HEK293 (cell line): ENCODE results near the gene SPHK1.

Source experiments
- CTCF ChIA-PET: fragments of 350-600 bp; formaldehyde crosslinking; extraction: SDS; loops from one replicate; lab custom pipeline; 2021; ENCODE audit warnings: antibody characterized with exemption; lab: Yijun Ruan, JAX
- POLR2A ChIA-PET: fragments of 300-600 bp; formaldehyde crosslinking; extraction: SDS; loops from one replicate; lab custom pipeline; 2020; ENCODE audit warnings: antibody characterized with exemption, inconsistent platforms; lab: Yijun Ruan, JAX
- H3K27ac ChIP-seq: fragments of 200-500 bp; sonication (Bioruptor generic); 2 replicates; pipeline ENCODE4 v1.5.1; 2014; ENCODE audit warnings: low read depth, low read length, control low read depth, inconsistent platforms; ENCODE audit errors: extremely low read depth
- H3K36me3 ChIP-seq, 2 experiments: fragments of 200-500 bp in 1 of 2; sonication (Bioruptor generic) in 1 of 2; 1 replicate in 1 of 2; 2 replicates in 1 of 2; pipeline ENCODE4 v1.5.1; 2014 to 2017; ENCODE audit warnings: inconsistent platforms in 2 of 2, low read length in 2 of 2; ENCODE audit not compliant: control insufficient read depth in 2 of 2, insufficient read depth in 1 of 2
- H3K4me1 ChIP-seq: fragments of 200-500 bp; sonication (Bioruptor generic); 2 replicates; pipeline ENCODE4 v1.5.1; 2014; ENCODE audit warnings: mild to moderate bottlenecking, low read length, inconsistent platforms; ENCODE audit not compliant: control insufficient read depth, insufficient read depth
- H3K4me3 ChIP-seq: 2 replicates; pipeline ENCODE4 v1.5.1; 2011; ENCODE audit warnings: low read depth, mild to moderate bottlenecking, control low read depth, low read length, moderate library complexity
- H3K9me3 ChIP-seq: fragments of 200-500 bp; sonication (Bioruptor generic); 2 replicates; pipeline ENCODE4 v1.5.1; 2014; ENCODE audit warnings: low read depth, low read length, inconsistent platforms; ENCODE audit not compliant: control insufficient read depth, insufficient read depth
- EGR2 ChIP-seq: fragments of 450-650 bp; formaldehyde crosslinking; IDR thresholded peaks from 2 replicates; pipeline ENCODE4 v1.5.1; 2016; ENCODE audit warnings: low read depth, missing biosample characterization, missing genetic modification characterization
- HOXD13 ChIP-seq: sonication (generic); formaldehyde crosslinking; IDR thresholded peaks from 2 replicates; pipeline ENCODE4 v1.8.0; 2022; ENCODE audit warnings: missing genetic modification reagents, borderline replicate concordance
- KLF1 ChIP-seq: fragments of 450-650 bp; formaldehyde crosslinking; IDR thresholded peaks from 2 replicates; pipeline ENCODE4 v1.5.1; 2016; ENCODE audit warnings: missing biosample characterization, missing genetic modification characterization
- PRDM10 ChIP-seq: fragments of 450-650 bp; formaldehyde crosslinking; IDR thresholded peaks from 2 replicates; pipeline ENCODE4 v1.5.1; 2016; ENCODE audit warnings: missing biosample characterization, missing genetic modification characterization
- TRIM28 ChIP-seq: IDR thresholded peaks from 2 replicates; pipeline ENCODE4 v1.6.1; 2011; ENCODE audit warnings: low read length, control low read depth, borderline replicate concordance
- WT1 ChIP-seq: fragments of 450-650 bp; formaldehyde crosslinking; IDR thresholded peaks from 2 replicates; pipeline ENCODE4 v1.5.1; 2016; ENCODE audit warnings: missing biosample characterization, missing genetic modification characterization
- ZBTB20 ChIP-seq: fragments of 450-650 bp; formaldehyde crosslinking; IDR thresholded peaks from 2 replicates; pipeline ENCODE4 v1.5.1; 2016; ENCODE audit warnings: missing biosample characterization, missing genetic modification characterization
- ZFP37 ChIP-seq: fragments of 450-650 bp; formaldehyde crosslinking; IDR thresholded peaks from 2 replicates; pipeline ENCODE4 v1.5.1; 2016; ENCODE audit warnings: missing biosample characterization, missing genetic modification characterization
- ZNF274 ChIP-seq, 2 experiments: fragments of 200-500 bp in 1 of 2; fragments of 450-650 bp in 1 of 2; sonication (Bioruptor generic) in 1 of 2; formaldehyde crosslinking in 1 of 2; IDR thresholded peaks; 2 replicates each; pipeline versions ENCODE4 v1.5.1 to v1.6.1; 2014 to 2016; ENCODE audit warnings: borderline replicate concordance in 1 of 2, inconsistent platforms in 1 of 2, low read length in 1 of 2, missing biosample characterization in 1 of 2, missing genetic modification characterization in 1 of 2
- ZNF416 ChIP-seq: fragments of 450-650 bp; formaldehyde crosslinking; IDR thresholded peaks from 2 replicates; pipeline ENCODE4 v1.5.1; 2016; ENCODE audit warnings: missing biosample characterization, missing genetic modification characterization
- ZNF548 ChIP-seq: fragments of 450-650 bp; formaldehyde crosslinking; IDR thresholded peaks from 2 replicates; pipeline ENCODE4 v1.5.1; 2016; ENCODE audit warnings: missing biosample characterization, missing genetic modification characterization
- ZNF558 ChIP-seq: fragments of 450-650 bp; formaldehyde crosslinking; IDR thresholded peaks from 2 replicates; pipeline ENCODE4 v1.5.1; 2016; ENCODE audit warnings: missing biosample characterization, missing genetic modification characterization
- TF ChIP-seq, protein P1 (sequence below): fragments of 450-650 bp; formaldehyde crosslinking; IDR thresholded peaks from 2 replicates; pipeline ENCODE4 v1.5.1; 2017; ENCODE audit warnings: missing biosample characterization, mild to moderate bottlenecking, missing genetic modification characterization, moderate library complexity

The SPHK1 gene

GRCh38 chr17:76417499-76418143 is 33.2 kb downstream of the SPHK1 start (continued):
- TF ChIP-seq ZNF416 (tag by site-specific recombination) (no peak), PRDM10 (tag by site-specific recombination) (peak; percentile 31; the same call in 1 of the 2 replicates), EGR2 (tag by site-specific recombination) (0 out of 2 replicates have a peak, but pooled peaks have one; percentile 15), KLF1 (peak; percentile 55), HOXD13 (CRISPR knock-in tag) (no peak)

DNA sequence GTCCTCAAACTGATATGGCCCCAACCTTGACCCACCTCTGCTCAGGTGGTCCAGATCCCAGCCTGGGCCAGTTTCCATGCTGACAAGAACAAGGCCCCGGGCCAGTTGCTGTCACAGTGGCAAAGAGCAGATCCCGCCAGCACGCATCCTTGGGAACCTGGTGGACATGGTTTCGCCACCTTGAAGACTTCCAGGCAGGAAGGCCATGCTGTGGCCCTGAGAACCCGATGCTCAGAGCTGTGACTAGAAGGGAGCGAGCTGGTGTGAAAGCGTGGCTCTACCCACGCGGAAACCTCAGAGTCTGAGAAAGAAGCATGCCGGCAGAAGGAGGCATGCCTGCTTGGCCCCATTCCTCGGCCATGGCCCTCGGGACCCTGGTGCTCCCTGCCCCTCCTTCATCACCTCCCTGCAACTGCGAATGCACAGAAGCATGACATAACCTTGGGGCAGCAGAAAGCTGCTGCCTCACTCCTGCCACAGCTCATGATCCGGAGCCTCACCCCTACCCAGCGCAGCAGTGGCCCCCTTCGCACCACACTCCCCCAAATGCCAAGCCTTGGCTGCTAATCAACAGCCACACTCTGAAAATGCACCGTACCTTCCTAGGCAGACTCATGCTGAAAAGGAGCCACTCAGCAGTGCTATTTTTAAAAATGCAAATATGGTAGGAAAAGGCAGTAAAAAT is 35.3 kb downstream of the SPHK1 start:
- TF ChIP-seq WT1 = no peak
- 0 out of 2 replicates have a peak, but pooled peaks have one; percentile 23 for TF ChIP-seq KLF1
- Histone ChIP-seq H3K4me1 (peaks cover 17% of the 10 kb centered on the region), H3K36me3 (peaks cover 3 to 24% of the 10 kb centered on the region in 2 experiments; a peak in 2 of 3 replicates), H3K27ac (no peak overlapping the region), H3K9me3 (no peaks in the 10 kb centered on the region), H3K4me3 (no peak overlapping the region)
- POLR2A ChIA-PET = no interaction called here
- CTCF ChIA-PET = interaction anchor here (1.9 kb wide), 1 partner anchor 11 kb away, joined by 8 read pairs; no protein-coding TSS in a partner anchor

DNA sequence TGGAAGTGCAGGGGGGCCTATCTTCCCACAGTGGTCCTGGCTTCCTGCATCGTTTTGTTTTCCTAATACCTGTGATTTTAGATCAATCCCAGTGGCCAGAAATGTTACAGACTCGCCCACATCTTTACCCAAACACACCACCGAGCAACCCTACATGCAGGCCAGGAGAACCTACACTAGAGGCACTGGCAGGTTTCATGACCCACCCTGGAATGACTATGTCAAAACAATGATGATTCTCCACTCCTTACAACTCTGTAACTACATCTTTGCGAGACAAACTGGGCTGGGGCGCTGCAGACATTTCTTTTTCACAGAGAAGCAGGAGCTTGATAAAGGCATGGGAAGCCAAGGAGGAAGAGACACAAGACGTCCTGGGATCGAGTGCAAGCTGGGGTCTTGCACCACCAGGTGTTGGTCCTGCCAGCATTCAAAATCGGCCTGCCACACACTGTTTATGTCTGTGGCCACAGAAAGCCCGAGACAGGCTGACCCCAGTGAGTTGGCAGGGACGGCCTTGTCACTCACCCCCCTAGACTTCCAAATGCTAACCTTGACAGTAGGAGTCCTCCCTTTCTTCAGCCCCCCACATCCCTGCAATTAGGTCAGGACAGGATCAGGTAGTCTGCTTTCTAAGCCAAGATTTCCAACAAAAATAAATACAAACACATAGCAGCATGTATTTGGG is 36.1 kb downstream of the SPHK1 start:
- peaks cover 11% of the 10 kb centered on the region for H3K4me1 ChIP-seq
- peaks cover 3 to 24% of the 10 kb centered on the region in 2 experiments; a peak in 2 of 3 replicates for H3K36me3 ChIP-seq
- TF ChIP-seq ZNF558 (tag by site-specific recombination) = no peak
- TF ChIP-seq ZNF274 (IDR thresholded peaks at IDR 0.05; ENCODE audit: low read length) = no peak
- peak; percentile 82; the same call in 1 of the 2 replicates for TF ChIP-seq ZNF274 (tag by site-specific recombination; IDR thresholded peaks at IDR 0.05; ENCODE audit: borderline replicate concordance)
- peak; percentile 49; the same call in 1 of the 2 replicates for TF ChIP-seq TRIM28
- H3K4me3 ChIP-seq = no peak overlapping the region
- H3K27ac ChIP-seq = peak overlapping the region; percentile 27; the same call in 1 of the 2 replicates
- no peaks in the 10 kb centered on the region for H3K9me3 ChIP-seq
- ChIA-PET CTCF (interaction anchor here (0.7 to 1.9 kb wide), 3 partner anchors 12 to 281 kb away, joined by 3 to 8 read pairs (median 4); no protein-coding TSS in a partner anchor), POLR2A (no interaction called here)

DNA sequence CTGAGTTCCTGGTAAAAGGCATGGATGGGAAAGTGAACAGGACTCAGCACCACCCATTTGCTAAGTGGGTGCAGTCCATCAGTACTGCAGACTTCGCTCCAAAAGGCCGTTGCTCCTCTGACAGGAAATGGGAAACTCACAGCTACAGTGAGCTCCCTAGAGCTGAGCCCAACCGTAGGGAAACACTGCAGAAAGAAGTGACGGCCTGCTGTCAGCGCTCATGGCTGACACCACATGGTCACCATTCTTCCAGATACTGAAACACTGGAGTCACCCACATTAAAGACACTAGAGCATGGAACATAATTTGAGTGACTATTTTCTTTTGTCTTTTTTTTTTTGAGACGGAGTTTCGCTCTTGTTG is 36.6 kb downstream of the SPHK1 start:
- TF ChIP-seq ZNF548 (tag by site-specific recombination) (no peak), ZBTB20 (tag by site-specific recombination) (no peak), ZFP37 (tag by site-specific recombination) (no peak)
- TF ChIP-seq, protein P1, sequence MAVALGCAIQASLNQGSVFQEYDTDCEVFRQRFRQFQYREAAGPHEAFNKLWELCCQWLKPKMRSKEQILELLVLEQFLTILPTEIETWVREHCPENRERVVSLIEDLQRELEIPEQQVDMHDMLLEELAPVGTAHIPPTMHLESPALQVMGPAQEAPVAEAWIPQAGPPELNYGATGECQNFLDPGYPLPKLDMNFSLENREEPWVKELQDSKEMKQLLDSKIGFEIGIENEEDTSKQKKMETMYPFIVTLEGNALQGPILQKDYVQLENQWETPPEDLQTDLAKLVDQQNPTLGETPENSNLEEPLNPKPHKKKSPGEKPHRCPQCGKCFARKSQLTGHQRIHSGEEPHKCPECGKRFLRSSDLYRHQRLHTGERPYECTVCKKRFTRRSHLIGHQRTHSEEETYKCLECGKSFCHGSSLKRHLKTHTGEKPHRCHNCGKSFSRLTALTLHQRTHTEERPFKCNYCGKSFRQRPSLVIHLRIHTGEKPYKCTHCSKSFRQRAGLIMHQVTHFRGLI (tag by site-specific recombination) = peak; percentile 96
- TF ChIP-seq, all 188 proteins: peak for 1
- Histone ChIP-seq H3K4me1 (peaks cover 11% of the 10 kb centered on the region), H3K9me3 (no peaks in the 10 kb centered on the region), H3K36me3 (peaks cover 0 to 24% of the 10 kb centered on the region in 2 experiments; a peak in 1 of 3 replicates), H3K4me3 (no peak overlapping the region), H3K27ac (peak overlapping the region; percentile 27; the same call in 1 of the 2 replicates)
- ChIA-PET CTCF (interaction anchor here (0.7 kb wide), 2 partner anchors 123 to 280 kb away, joined by 3 to 4 read pairs; no protein-coding TSS in a partner anchor), POLR2A (no interaction called here)
